HepG2 (cell line): ENCODE results near the gene UNC5CL. TPM values are rescaled to one million over a fixed set of nuclear protein-coding genes. Genes with fewer than 3 reads are reported as not detected.

ENCODE experiments used
- CBX2 ChIP-seq, 2 experiments: fragments of 200-600 bp in 1 of 2; sonication (generic); formaldehyde crosslinking in 1 of 2; IDR thresholded peaks; 2 replicates each; pipeline versions ENCODE4 v1.7.0 to v1.8.1; 2018 to 2022; ENCODE audit warnings: low read depth in 2 of 2, low read length in 1 of 2, mild to moderate bottlenecking in 1 of 2, missing genetic modification reagents in 1 of 2
- CHCHD3 ChIP-seq: sonication (generic); formaldehyde crosslinking; IDR thresholded peaks from 2 replicates; pipeline ENCODE4 v1.8.0; 2022; ENCODE audit warnings: mild to moderate bottlenecking, missing genetic modification reagents, moderate library complexity
- FOXA1 ChIP-seq, 2 experiments: fragments of 450-650 bp in 1 of 2; sonication (generic) in 1 of 2; formaldehyde crosslinking in 1 of 2; IDR thresholded peaks; 2 replicates each; pipeline versions ENCODE4 v1.4.0 to v1.6.1; 2016 to 2020; ENCODE audit warnings: missing genetic modification reagents in 1 of 2
- HOXD1 ChIP-seq: sonication (generic); formaldehyde crosslinking; IDR thresholded peaks from 2 replicates; pipeline ENCODE4 v1.5.0; 2020; ENCODE audit warnings: missing genetic modification reagents
- NFE2L2 ChIP-seq: fragments of 150-350 bp; IDR thresholded peaks from 2 replicates; pipeline ENCODE4 v1.6.1; 2014; ENCODE audit warnings: low read length
- NR2C2 ChIP-seq: sonication (generic); formaldehyde crosslinking; IDR thresholded peaks from 2 replicates; pipeline ENCODE4 v1.4.0; 2020; ENCODE audit warnings: missing genetic modification reagents, mild to moderate bottlenecking, moderate library complexity, borderline replicate concordance
- POLR2A ChIP-seq, 2 experiments: IDR thresholded peaks; 2 replicates each; pipeline ENCODE4 v1.6.1; 2011; ENCODE audit warnings: low read depth in 2 of 2, low read length in 2 of 2, mild to moderate bottlenecking in 1 of 2, moderate library complexity in 1 of 2; ENCODE audit not compliant: insufficient read depth in 1 of 2
- RXRB ChIP-seq: IDR thresholded peaks from 2 replicates; pipeline ENCODE4 v1.6.1; 2016; ENCODE audit warnings: borderline replicate concordance, missing genetic modification reagents, missing compliant biosample characterization
- SMARCC2 ChIP-seq: fragments of 450-650 bp; IDR thresholded peaks from 2 replicates; pipeline ENCODE4 v1.6.1; 2017; ENCODE audit warnings: antibody characterized with exemption, mild to moderate bottlenecking
- ZBTB38 ChIP-seq: sonication (generic); formaldehyde crosslinking; IDR thresholded peaks from 2 replicates; pipeline ENCODE4 v1.5.1; 2020; ENCODE audit warnings: mild to moderate bottlenecking, missing genetic modification reagents
- ZBTB7B ChIP-seq: sonication (generic); formaldehyde crosslinking; IDR thresholded peaks from 2 replicates; pipeline ENCODE4 v1.4.0; 2020; ENCODE audit warnings: missing genetic modification reagents
- ZNF138 ChIP-seq: sonication (generic); formaldehyde crosslinking; IDR thresholded peaks from 2 replicates; pipeline ENCODE4 v1.5.0; 2020; ENCODE audit warnings: mild to moderate bottlenecking, low read depth, missing genetic modification reagents
- ZNF556 ChIP-seq: sonication (generic); formaldehyde crosslinking; IDR thresholded peaks from 2 replicates; pipeline ENCODE4 v1.4.0; 2020; ENCODE audit warnings: mild to moderate bottlenecking, missing genetic modification reagents, borderline replicate concordance
- polyA plus RNA-seq, 8 experiments: library from polyadenylated mRNA; depleted of rRNA in 3 of 8; stranded (reverse) in 7 of 8; unstranded in 1 of 8; fragments of >200 nt; fragmentation: Illumina TruSeq in 4 of 8; extraction: Trizol in 4 of 8; gene quantifications; 2 replicates each; pipeline versions ENCODE4 v1.2.1 to v1.2.3, GENCODE V29; 2011 to 2016; ENCODE audit warnings: low read depth in 4 of 8, missing spikeins in 1 of 8, mixed read lengths in 1 of 8; ENCODE audit not compliant: insufficient read depth in 1 of 8
- total RNA-seq, 5 experiments: library from RNA; depleted of rRNA; stranded (reverse); fragments of >200 nt; fragmentation: Illumina TruSeq; extraction: Trizol; gene quantifications; 2 replicates each; pipeline ENCODE4 v1.2.3, GENCODE V29; 2016; ENCODE audit warnings: low read depth in 1 of 5
- TF ChIP-seq, protein P1 (sequence below): sonication (generic); formaldehyde crosslinking; IDR thresholded peaks from 2 replicates; pipeline ENCODE4 v1.4.0; 2020; ENCODE audit warnings: missing genetic modification reagents
- TF ChIP-seq, protein P2 (sequence below): sonication (generic); formaldehyde crosslinking; IDR thresholded peaks from 2 replicates; pipeline ENCODE4 v1.5.1; 2020; ENCODE audit warnings: mild to moderate bottlenecking, missing genetic modification reagents, borderline replicate concordance
- TF ChIP-seq, protein P3 (sequence below): sonication (generic); formaldehyde crosslinking; IDR thresholded peaks from 2 replicates; pipeline ENCODE4 v1.9.0; 2021; ENCODE audit warnings: missing genetic modification reagents, mild to moderate bottlenecking, borderline replicate concordance
- TF ChIP-seq, protein P4 (sequence below): sonication (generic); formaldehyde crosslinking; IDR thresholded peaks from 2 replicates; pipeline ENCODE4 v1.5.1; 2020; ENCODE audit warnings: missing genetic modification reagents, mild to moderate bottlenecking, borderline replicate concordance

Gene UNC5CL
- total and polyA plus RNA-seq, 2 of the 13 experiments (the other 11 are each of a cell fraction or from before 2014, with no cell fraction given): 2.4 to 2.5 TPM

DNA sequence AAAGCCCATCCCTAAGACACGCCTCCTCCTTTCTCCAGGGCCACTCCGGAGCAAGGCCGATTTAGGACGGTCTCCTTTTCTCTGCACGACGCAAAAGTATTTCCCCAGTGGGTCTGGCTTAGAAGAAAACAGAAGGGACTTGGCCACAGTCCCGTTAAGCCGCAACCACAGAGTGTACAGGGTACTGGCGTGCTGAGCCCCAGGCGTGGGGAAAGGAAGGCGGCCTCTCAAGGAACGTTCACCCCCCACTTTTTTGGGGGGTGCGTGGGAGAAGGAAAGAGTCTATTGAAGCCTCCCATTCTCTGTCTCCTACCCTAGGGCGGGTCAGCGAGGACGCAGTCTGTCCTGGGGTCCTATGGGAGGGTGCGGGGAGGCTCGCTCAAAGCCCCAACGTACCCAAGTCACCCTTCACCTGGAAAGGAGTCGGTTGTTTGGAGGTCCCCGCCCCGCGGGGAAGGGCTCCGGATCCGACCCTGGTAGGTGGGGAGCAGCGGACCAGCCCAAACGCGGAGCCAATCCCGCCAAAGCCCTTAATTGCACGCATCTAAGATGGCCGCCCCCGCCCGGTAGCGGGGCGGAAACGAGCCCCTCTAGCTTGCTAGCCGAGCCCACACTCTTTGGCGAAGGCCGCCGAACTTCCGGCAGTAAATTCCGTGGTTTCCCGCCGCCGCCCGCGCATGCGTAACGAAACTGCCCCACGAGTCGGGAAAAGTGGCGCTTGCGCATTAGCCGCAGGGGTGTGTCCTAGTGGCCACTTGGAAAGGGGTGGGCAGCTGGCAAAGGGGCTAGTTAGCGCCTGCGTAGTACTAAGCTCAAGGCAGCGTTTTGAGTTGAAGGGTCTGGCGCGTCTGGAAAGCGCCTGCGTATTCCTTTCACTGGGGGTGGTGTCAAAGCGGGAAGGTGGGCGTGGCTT lies 33.2 kb upstream of the UNC5CL start, which contains the start of gene OARD1 (continued):
- TF ChIP-seq NR2C2 (CRISPR knock-in tag) (peak; percentile 6; the same call in 1 of the 2 replicates), POLR2A (IDR thresholded peaks at IDR 0.05; ENCODE audit: insufficient read depth in 1 of 2, low read depth in 2 of 2, low read length in 2 of 2) (peak; percentile 70 to 78), RXRB (CRISPR knock-in tag) (no peak), CHCHD3 (CRISPR knock-in tag) (no peak), SMARCC2 (no peak), NFE2L2 (no peak), HOXD1 (peak; percentile 61; the same call in 1 of the 2 replicates), FOXA1 (IDR thresholded peaks at IDR 0.05) (no peak), FOXA1 (CRISPR knock-in tag; IDR thresholded peaks at IDR 0.05) (no peak; the same call in 1 of the 2 replicates), ZNF556 (CRISPR knock-in tag) (peak; percentile 78), ZNF138 (CRISPR knock-in tag) (peak; percentile 59; the same call in 1 of the 2 replicates), CBX2 (IDR thresholded peaks at IDR 0.05; ENCODE audit: low read depth, low read length) (no peak), CBX2 (CRISPR knock-in tag; IDR thresholded peaks at IDR 0.05; ENCODE audit: low read depth) (no peak), ZBTB7B (CRISPR knock-in tag) (peak; percentile 75), ZBTB38 (CRISPR knock-in tag) (peak; percentile 74)
- TF ChIP-seq, protein P1, sequence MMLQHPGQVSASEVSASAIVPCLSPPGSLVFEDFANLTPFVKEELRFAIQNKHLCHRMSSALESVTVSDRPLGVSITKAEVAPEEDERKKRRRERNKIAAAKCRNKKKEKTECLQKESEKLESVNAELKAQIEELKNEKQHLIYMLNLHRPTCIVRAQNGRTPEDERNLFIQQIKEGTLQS (CRISPR knock-in tag): no peak
- TF ChIP-seq, protein P2, sequence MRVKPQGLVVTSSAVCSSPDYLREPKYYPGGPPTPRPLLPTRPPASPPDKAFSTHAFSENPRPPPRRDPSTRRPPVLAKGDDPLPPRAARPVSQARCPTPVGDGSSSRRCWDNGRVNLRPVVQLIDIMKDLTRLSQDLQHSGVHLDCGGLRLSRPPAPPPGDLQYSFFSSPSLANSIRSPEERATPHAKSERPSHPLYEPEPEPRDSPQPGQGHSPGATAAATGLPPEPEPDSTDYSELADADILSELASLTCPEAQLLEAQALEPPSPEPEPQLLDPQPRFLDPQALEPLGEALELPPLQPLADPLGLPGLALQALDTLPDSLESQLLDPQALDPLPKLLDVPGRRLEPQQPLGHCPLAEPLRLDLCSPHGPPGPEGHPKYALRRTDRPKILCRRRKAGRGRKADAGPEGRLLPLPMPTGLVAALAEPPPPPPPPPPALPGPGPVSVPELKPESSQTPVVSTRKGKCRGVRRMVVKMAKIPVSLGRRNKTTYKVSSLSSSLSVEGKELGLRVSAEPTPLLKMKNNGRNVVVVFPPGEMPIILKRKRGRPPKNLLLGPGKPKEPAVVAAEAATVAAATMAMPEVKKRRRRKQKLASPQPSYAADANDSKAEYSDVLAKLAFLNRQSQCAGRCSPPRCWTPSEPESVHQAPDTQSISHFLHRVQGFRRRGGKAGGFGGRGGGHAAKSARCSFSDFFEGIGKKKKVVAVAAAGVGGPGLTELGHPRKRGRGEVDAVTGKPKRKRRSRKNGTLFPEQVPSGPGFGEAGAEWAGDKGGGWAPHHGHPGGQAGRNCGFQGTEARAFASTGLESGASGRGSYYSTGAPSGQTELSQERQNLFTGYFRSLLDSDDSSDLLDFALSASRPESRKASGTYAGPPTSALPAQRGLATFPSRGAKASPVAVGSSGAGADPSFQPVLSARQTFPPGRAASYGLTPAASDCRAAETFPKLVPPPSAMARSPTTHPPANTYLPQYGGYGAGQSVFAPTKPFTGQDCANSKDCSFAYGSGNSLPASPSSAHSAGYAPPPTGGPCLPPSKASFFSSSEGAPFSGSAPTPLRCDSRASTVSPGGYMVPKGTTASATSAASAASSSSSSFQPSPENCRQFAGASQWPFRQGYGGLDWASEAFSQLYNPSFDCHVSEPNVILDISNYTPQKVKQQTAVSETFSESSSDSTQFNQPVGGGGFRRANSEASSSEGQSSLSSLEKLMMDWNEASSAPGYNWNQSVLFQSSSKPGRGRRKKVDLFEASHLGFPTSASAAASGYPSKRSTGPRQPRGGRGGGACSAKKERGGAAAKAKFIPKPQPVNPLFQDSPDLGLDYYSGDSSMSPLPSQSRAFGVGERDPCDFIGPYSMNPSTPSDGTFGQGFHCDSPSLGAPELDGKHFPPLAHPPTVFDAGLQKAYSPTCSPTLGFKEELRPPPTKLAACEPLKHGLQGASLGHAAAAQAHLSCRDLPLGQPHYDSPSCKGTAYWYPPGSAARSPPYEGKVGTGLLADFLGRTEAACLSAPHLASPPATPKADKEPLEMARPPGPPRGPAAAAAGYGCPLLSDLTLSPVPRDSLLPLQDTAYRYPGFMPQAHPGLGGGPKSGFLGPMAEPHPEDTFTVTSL: 0 out of 2 replicates have a peak, but pooled peaks have one; percentile 48
- TF ChIP-seq, protein P3, sequence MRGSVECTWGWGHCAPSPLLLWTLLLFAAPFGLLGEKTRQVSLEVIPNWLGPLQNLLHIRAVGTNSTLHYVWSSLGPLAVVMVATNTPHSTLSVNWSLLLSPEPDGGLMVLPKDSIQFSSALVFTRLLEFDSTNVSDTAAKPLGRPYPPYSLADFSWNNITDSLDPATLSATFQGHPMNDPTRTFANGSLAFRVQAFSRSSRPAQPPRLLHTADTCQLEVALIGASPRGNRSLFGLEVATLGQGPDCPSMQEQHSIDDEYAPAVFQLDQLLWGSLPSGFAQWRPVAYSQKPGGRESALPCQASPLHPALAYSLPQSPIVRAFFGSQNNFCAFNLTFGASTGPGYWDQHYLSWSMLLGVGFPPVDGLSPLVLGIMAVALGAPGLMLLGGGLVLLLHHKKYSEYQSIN (CRISPR knock-in tag): no peak
- TF ChIP-seq, protein P4, sequence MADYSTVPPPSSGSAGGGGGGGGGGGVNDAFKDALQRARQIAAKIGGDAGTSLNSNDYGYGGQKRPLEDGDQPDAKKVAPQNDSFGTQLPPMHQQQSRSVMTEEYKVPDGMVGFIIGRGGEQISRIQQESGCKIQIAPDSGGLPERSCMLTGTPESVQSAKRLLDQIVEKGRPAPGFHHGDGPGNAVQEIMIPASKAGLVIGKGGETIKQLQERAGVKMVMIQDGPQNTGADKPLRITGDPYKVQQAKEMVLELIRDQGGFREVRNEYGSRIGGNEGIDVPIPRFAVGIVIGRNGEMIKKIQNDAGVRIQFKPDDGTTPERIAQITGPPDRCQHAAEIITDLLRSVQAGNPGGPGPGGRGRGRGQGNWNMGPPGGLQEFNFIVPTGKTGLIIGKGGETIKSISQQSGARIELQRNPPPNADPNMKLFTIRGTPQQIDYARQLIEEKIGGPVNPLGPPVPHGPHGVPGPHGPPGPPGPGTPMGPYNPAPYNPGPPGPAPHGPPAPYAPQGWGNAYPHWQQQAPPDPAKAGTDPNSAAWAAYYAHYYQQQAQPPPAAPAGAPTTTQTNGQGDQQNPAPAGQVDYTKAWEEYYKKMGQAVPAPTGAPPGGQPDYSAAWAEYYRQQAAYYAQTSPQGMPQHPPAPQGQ: no peak
